NCI-H1417 treated with DMSO at 0.1 percent for 48 hours (cell line): Measurements from ENCODE around the gene NTSR1.

ENCODE experiments used
- DNase-seq: peaks from one replicate; lab custom pipeline; 2025; lab: John Stamatoyannopoulos, UW

Gene NTSR1

GRCh38 chr20:62709537-62709905, 885 bp downstream of the NTSR1 start:
- DNase-seq: no peak

- no peak for DNase-seq
These were observed 1.7 kb downstream of the NTSR1 start for GRCh38 chr20:62710221-62710885.

GRCh38 chr20:62710886-62711702, 2.5 kb downstream of the NTSR1 start:
- DNase-seq: no peak

- peak; percentile 55 for DNase-seq
These were observed 3.1 kb downstream of the NTSR1 start for GRCh38 chr20:62711703-62712101.

GRCh38 chr20:62712606-62713005, 4.0 kb downstream of the NTSR1 start:
- no peak for DNase-seq

- no peak for DNase-seq
These were observed 5.4 kb downstream of the NTSR1 start for GRCh38 chr20:62714006-62714405.

GRCh38 chr20:62714799-62715198, 6.2 kb downstream of the NTSR1 start:
- no peak for DNase-seq

- DNase-seq: no peak
These were observed 6.6 kb downstream of the NTSR1 start for GRCh38 chr20:62715201-62715600.

GRCh38 chr20:62716198-62716940, 7.7 kb downstream of the NTSR1 start:
- DNase-seq: no peak

- DNase-seq: no peak
These were observed 8.3 kb downstream of the NTSR1 start for GRCh38 chr20:62716941-62717310.

- no peak for DNase-seq
These were observed 9.3 kb downstream of the NTSR1 start for GRCh38 chr20:62717933-62718332.

GRCh38 chr20:62718546-62718945, 9.9 kb downstream of the NTSR1 start:
- no peak for DNase-seq

- DNase-seq: no peak
These were observed 10.8 kb downstream of the NTSR1 start for GRCh38 chr20:62719250-62719935.

- no peak for DNase-seq
These were observed 13.1 kb downstream of the NTSR1 start for GRCh38 chr20:62721511-62722370.

GRCh38 chr20:62722627-62723026, 14.0 kb downstream of the NTSR1 start:
- DNase-seq: no peak

GRCh38 chr20:62723351-62723750, 14.7 kb downstream of the NTSR1 start:
- DNase-seq: no peak

- no peak for DNase-seq
These were observed 15.3 kb downstream of the NTSR1 start for GRCh38 chr20:62723768-62724450.

GRCh38 chr20:62724692-62725595, 16.3 kb downstream of the NTSR1 start:
- no peak for DNase-seq

GRCh38 chr20:62725596-62726268, 17.1 kb downstream of the NTSR1 start:
- no peak for DNase-seq
